Measurements from ENCODE around the gene PLA2G4E. TPM values are rescaled to one million over a fixed set of nuclear protein-coding genes. Genes with fewer than 3 reads are reported as not detected.

The PLA2G4E gene
- total RNA-seq, 1 experiment from 2014 or later = not detected

DNA sequence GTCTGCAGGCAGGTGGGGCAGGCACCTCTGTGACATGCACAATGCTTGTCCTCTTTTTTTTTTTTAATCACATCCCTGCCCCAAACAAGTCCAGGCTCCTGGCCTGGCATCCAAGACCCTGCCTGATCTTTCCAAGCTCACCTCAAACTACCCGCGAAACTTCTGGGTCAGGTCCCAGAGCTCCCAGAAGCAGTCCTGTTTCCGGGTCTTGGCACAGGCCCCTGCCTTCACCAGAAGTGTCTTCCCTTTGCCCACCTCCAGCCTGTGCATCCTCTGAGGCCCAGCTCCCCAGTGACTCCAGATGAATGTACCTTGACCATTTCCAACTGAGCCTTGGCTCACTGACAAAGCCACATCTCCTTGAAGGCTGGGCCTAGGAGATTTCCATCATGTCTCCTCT lies 23.0 kb downstream of the PLA2G4E start:
- in situ Hi-C loops (cut with HindIII; ENCODE audit: low pct_unique_long_range_greater_than_20kb, low sequenced_read_pairs) = loop anchor here (5.0 kb wide), 1 partner anchor 54 kb away; no protein-coding TSS in a partner anchor
- no peak for ATAC-seq

DNA sequence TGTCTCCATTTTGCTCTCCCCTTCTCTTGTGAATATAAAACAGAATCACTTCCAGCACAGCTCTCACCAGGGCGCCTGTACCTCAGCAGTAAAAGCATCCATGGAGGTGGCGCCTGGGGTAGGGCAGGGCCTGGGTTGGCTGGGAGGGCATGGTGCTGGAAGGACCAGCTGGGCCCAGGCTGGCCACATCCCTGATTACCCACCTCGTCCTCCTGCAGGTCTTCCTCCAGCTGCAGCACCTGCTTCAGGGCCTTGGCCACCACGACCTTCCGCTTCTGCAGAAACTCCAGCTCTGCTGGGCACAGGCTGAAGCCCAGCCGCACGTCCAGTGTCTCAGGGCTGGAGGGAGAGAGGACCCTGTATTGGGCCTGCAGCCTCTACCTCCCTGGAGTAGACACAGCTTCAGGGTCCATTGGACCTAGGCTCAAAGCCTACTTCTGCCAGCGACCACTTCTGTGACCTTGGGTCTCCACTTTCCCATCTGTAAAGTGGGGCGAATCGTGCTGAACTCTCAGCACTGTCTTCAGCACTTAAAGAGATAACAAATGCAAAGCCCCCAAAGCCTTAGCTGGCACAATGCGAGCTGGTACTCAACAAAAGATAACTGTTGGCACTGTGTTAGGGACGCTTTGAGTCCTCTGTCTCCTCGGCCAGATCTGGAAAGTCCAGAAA lies 23.8 kb downstream of the PLA2G4E start:
- intact Hi-C loops (cut with micrococcal nuclease; ENCODE audit: unreplicated experiment) = no loop called here
- Histone ChIP-seq H3K27ac (ENCODE audit: low read length) (no peak overlapping the region), H3K27me3 (ENCODE audit: control insufficient read depth, insufficient read depth, low read length) (no peaks in the 10 kb centered on the region; the same call in 1 of the 2 replicates), H3K4me3 (ENCODE audit: low read depth in 2 of 2, low read length in 2 of 2) (no peak overlapping the region), H3K36me3 (ENCODE audit: control insufficient read depth, insufficient read depth, low read length) (no peaks in the 10 kb centered on the region), H3K4me1 (ENCODE audit: control insufficient read depth, insufficient read depth, low read length) (no peaks in the 10 kb centered on the region), H3K9me3 (ENCODE audit: control insufficient read depth, insufficient read depth, low read depth, low read length) (no peaks in the 10 kb centered on the region)
- no TSS peak for BruUV-seq (replicated peaks)
- TF ChIP-seq TCF7L2 (IDR thresholded peaks at IDR 0.05; ENCODE audit: low read depth, low read length) (no peak), SIN3A (IDR thresholded peaks at IDR 0.05; ENCODE audit: borderline replicate concordance, insufficient read depth, low read depth, low read length) (no peak)
- TF ChIP-seq, protein P1, sequence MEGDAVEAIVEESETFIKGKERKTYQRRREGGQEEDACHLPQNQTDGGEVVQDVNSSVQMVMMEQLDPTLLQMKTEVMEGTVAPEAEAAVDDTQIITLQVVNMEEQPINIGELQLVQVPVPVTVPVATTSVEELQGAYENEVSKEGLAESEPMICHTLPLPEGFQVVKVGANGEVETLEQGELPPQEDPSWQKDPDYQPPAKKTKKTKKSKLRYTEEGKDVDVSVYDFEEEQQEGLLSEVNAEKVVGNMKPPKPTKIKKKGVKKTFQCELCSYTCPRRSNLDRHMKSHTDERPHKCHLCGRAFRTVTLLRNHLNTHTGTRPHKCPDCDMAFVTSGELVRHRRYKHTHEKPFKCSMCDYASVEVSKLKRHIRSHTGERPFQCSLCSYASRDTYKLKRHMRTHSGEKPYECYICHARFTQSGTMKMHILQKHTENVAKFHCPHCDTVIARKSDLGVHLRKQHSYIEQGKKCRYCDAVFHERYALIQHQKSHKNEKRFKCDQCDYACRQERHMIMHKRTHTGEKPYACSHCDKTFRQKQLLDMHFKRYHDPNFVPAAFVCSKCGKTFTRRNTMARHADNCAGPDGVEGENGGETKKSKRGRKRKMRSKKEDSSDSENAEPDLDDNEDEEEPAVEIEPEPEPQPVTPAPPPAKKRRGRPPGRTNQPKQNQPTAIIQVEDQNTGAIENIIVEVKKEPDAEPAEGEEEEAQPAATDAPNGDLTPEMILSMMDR (IDR thresholded peaks at IDR 0.05) = no peak
- POLR2A ChIA-PET = no interaction called here
- no peak for ATAC-seq
- CTCF ChIA-PET = no interaction called here
- in situ Hi-C loops (cut with HindIII; ENCODE audit: low pct_unique_long_range_greater_than_20kb, low sequenced_read_pairs) = loop anchor here (5.0 kb wide), 1 partner anchor 55 kb away; no protein-coding TSS in a partner anchor
- DNase-seq (ENCODE audit: low read depth, low spot score) = no peak

More for the DNA sequence above, 23.0 kb downstream of the PLA2G4E start:
- TF ChIP-seq SIN3A (IDR thresholded peaks at IDR 0.05; ENCODE audit: borderline replicate concordance, insufficient read depth, low read depth, low read length) (no peak), TCF7L2 (IDR thresholded peaks at IDR 0.05; ENCODE audit: low read depth, low read length) (no peak), POLR2AphosphoS5 (IDR thresholded peaks at IDR 0.05; ENCODE audit: low read depth, low read length) (no peak)
- TF ChIP-seq, protein P2, sequence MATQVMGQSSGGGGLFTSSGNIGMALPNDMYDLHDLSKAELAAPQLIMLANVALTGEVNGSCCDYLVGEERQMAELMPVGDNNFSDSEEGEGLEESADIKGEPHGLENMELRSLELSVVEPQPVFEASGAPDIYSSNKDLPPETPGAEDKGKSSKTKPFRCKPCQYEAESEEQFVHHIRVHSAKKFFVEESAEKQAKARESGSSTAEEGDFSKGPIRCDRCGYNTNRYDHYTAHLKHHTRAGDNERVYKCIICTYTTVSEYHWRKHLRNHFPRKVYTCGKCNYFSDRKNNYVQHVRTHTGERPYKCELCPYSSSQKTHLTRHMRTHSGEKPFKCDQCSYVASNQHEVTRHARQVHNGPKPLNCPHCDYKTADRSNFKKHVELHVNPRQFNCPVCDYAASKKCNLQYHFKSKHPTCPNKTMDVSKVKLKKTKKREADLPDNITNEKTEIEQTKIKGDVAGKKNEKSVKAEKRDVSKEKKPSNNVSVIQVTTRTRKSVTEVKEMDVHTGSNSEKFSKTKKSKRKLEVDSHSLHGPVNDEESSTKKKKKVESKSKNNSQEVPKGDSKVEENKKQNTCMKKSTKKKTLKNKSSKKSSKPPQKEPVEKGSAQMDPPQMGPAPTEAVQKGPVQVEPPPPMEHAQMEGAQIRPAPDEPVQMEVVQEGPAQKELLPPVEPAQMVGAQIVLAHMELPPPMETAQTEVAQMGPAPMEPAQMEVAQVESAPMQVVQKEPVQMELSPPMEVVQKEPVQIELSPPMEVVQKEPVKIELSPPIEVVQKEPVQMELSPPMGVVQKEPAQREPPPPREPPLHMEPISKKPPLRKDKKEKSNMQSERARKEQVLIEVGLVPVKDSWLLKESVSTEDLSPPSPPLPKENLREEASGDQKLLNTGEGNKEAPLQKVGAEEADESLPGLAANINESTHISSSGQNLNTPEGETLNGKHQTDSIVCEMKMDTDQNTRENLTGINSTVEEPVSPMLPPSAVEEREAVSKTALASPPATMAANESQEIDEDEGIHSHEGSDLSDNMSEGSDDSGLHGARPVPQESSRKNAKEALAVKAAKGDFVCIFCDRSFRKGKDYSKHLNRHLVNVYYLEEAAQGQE (IDR thresholded peaks at IDR 0.05; ENCODE audit: insufficient read depth in 1 of 2, low read depth in 2 of 2, low read length in 1 of 2) = no peak
- TF ChIP-seq, protein P1 (IDR thresholded peaks at IDR 0.05) = no peak
- Histone ChIP-seq H3K4me3 (ENCODE audit: low read depth in 2 of 2, low read length in 2 of 2) (no peak overlapping the region), H3K27ac (ENCODE audit: low read length) (no peak overlapping the region), H3K36me3 (ENCODE audit: control insufficient read depth, insufficient read depth, low read length) (no peaks in the 10 kb centered on the region), H3K4me1 (ENCODE audit: control insufficient read depth, insufficient read depth, low read length) (no peaks in the 10 kb centered on the region), H3K27me3 (ENCODE audit: control insufficient read depth, insufficient read depth, low read length) (no peaks in the 10 kb centered on the region; the same call in 1 of the 2 replicates), H3K9me3 (ENCODE audit: control insufficient read depth, insufficient read depth, low read depth, low read length) (no peaks in the 10 kb centered on the region)
- ChIA-PET CTCF (no interaction called here), POLR2A (no interaction called here)
- no TSS peak for BruUV-seq (replicated peaks)
- DNase-seq (ENCODE audit: low read depth, low spot score) = no peak
- intact Hi-C loops (cut with micrococcal nuclease; ENCODE audit: unreplicated experiment) = no loop called here
